ENCODE data around the gene METTL24.

Gene METTL24

DNA sequence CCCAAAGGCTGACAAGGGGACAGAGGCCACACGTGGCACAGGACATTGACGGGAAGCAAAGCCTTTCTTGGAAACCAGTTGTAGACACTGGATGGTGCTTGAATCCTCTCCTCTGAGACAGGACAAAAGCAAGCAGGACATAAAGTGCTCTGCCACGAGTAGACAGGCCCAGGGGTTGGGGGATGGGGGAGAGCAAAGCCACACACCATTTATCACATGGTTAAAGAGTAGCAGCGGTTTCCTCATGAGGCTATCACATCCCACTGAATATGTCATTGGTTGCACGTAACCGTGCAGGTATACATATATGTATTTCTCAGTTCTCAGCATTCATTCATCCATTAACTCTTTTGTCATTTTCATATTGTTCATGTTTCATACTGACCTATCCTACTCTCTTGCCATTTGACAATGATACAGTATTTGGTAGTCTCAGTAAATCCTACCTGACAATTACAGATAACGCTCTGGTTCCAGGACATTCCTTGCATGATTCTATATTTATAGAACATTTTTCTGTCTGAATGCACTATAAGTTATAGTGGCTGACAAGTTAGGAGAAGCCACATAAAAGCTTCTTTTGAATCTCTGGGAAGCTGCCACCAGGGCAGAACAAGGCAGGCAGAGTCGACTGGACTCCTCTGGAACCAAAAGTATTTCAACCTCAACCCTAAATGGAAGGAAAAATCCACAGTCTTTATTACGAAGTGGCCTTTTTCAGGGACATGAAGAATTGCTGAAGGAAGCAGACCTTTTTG lies 23.5 kb downstream of the METTL24 start:
- DNase-seq (ENCODE audit: low read depth), result no peak

DNA sequence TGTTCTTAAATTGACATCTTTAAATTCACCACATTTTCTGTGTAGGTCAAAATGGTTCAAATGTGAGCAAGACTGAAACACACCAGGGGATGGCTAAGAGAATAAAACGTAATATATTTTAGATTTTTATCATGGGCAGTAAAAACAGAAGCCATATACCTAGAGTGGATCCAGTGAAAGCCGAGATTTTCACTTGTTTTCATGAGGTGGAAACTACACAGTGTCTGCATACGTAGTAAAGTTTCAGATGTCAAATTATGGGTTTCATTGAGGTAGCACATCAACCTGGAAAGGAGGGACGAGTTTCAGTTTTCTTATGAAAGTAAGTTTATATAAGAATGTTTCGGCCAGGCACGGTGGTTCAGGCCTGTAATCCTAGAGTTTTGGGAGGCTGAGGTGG lies 25.9 kb downstream of the METTL24 start:
- no peak for DNase-seq (ENCODE audit: low read depth)

DNA sequence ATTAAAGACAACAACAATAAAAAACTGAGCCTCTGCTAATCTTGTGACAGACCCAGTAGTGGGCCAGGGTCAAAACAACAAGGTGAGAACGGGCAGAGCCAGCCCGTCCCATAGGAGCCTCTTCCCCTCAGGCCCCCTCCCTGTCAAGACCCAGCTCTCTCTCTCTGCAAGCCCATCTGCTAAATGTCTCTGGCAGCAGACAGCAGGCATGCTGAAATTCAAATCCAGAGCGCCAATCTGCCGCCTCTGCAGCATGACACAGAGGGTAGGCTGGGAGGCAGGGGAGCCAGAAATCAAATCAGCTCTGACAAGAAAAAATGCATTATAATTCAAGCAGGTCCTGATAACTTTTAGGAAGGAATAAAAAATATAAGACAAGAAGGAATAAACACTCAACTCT lies 26.3 kb downstream of the METTL24 start:
- DNase-seq (ENCODE audit: low read depth), result no peak

DNA sequence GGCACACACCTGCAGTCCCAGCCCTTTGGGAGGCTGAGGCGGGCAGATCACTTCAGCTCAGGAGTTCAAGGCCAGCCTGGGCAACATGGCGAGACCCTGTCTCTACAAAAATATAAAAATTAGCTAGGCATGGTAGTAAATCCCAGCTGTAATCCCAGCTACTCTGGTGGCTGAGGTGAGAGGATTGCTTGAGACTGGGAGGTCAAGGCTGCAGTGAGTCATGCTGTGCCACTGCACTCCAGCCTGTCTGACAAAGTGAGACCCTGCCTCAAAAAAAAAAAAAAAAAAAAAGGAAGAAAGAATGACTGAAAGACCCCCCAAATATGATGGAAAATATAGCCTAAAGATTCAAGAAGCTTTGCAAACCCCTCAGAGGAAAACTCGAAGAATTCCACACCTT lies 26.8 kb downstream of the METTL24 start:
- no peak for DNase-seq (ENCODE audit: low read depth)

DNA sequence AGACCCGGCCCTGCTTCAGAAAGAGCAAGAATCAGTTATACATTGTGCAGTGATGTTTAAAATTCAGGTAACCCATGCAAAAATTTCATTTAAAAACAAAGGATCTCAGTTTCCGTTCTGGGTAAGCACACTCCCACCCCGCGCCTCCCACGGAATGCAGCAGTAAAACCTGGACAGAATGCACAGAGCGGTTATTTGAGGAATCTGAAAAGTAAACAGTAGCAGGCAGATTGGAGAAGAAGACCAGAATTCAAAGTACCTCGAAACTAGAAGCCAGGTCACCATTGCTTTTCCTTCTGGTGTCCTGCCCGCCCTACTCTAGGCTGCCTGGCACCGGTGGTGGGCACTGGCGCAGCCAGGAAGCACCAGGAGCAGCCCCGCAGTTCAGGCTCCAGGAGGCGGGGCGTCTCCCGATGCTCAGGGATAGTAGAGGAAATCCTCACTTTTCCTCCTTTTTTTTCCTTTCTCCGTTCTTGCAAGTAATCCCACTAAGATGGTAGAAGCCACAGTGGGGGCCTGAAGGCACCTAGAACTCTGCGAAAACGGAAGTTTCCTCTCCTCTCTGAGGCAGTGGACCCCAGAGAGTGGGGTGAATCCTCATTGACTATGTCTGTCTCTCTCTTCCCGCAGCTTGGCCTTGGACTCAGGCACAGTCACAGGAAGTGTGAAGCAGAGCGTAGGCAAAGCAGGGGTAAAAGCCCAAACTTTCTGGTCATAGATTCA lies 28.3 kb downstream of the METTL24 start:
- DNase-seq (ENCODE audit: low read depth), result no peak

DNA sequence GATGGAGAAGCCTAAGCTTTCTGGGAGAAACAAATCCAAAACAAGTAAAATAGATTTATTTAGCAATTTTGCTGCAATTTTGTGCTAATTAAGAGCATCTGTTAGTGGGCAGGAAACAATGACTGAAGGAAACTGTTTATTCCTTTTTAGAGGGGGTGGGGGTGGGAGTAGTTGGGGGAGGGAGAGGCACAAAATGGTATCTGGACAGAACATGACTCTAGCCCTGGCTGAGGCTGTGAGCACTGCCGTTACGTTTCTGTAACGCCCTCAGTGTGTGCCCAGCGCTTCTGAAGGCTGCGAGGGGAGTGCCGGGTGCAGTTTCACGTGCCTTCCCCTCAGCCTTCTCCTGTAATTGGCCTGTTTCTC lies 28.8 kb downstream of the METTL24 start:
- DNase-seq (ENCODE audit: low read depth), result no peak

DNA sequence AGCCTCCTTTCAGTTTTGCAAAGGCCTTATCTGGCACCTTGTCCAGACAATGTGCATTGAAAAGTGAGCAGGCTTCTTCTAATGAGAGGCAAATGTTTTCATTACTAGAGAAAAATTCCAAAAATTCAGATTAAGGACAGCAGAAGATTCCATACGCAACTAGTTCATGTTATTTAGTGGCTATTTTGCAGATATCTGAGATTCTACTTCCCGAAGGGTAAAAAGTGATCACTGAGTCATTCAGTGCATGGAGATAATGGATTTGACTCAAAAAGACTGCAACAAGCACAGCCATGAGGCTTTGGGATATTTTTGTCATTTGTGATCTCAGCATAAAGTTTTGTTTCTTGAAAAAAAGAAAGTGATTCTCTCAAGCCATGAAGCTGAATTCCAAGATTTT lies 29.9 kb downstream of the METTL24 start:
- DNase-seq (ENCODE audit: low read depth), result no peak

DNA sequence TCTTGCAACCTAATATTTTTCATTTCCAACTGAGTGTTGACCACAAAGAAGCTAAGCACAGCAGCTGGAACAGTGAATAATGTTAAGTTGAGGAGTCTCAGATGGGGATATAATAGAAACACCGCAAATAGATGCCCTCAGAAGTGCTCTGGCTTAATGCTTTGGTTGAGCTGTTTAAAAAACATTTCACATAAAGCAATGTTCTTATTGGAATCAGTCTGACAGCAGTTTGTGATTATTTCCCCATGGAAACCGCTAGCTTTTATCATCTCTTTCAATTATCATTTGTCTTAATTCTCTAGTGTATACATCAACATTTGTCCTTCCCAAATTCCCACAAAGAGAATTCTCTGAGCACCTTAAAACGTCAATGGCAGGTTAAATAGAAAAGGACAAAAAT lies 30.8 kb downstream of the METTL24 start:
- DNase-seq (ENCODE audit: low read depth), result no peak

DNA sequence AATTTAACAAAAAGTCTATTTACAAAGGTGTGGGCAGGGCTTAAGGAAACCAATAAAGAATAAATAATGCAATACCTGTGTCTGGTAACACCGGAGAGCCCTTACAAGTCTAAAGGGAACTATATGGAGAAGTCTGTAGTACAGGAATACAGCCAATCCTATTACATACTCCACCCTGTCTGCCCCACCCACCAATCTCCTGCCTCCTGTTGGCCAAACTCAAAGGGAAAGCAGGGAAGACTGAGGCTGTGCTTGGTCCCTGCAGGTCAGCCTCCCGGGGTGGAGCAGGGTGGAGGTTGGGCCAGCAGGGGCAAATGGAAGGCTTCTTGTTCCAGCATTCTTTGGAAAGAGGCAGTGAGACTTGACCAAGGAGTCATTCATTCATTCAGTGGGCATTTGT lies 31.5 kb downstream of the METTL24 start:
- no peak for DNase-seq (ENCODE audit: low read depth)

DNA sequence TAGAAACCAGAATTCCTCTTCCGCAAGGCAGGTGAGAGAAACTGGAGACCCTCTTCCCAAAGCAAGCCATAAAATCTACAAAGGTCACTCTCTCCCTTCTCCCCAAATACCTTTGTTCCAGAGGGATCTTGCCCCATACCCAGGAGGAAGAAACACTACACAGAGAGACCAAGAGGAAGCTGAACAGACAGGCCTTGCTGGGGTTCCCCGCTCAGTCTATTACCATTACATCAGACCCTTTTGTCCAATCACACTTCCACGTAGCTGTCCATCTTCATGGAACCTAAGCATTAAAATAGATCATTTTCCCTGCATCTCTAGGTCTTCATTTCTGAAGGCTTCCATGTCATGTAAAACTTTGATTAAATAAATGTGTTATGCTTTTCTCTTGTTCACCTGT lies 32.1 kb downstream of the METTL24 start:
- no peak for DNase-seq (ENCODE audit: low read depth)

DNA sequence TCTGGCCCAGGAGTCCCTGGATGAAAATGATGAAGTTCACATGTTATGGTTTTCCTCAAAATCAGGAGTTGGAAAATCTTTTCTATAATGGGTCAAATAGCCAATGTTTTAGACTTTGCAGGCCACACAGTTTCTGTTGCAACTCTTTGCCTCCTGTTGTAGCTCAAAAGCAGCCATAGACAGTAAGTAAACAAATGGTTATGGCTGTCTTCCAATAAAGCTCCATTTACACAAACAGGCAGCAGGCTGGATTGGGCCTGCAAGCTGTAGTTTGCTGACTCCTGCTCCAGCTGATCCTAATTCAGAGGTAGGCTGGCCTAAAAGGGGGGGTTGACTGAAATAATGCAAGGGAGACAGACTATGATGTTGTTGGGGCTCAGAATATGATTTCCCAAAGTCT lies 33.0 kb downstream of the METTL24 start:
- DNase-seq (ENCODE audit: low read depth), result peak; percentile 38

DNA sequence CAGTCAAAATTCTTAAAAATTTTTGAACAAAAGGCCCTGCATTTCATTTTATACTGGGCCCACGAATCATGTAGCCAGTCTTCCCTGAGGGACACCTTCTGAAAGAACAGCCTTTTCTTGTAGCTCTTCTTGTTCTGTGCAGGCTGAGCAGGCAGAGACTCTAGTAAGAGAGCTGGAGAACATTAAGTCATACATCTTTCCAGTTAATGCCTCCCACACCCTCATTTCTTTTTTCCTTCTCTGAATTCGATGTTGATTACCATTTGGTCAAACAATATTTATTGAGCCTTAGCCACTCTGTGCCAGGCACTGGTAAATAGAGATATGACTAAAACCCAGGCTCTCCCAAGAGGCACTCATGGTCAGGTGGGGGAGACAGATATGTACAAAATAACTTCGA lies 33.6 kb downstream of the METTL24 start:
- DNase-seq (ENCODE audit: low read depth), result no peak

DNA sequence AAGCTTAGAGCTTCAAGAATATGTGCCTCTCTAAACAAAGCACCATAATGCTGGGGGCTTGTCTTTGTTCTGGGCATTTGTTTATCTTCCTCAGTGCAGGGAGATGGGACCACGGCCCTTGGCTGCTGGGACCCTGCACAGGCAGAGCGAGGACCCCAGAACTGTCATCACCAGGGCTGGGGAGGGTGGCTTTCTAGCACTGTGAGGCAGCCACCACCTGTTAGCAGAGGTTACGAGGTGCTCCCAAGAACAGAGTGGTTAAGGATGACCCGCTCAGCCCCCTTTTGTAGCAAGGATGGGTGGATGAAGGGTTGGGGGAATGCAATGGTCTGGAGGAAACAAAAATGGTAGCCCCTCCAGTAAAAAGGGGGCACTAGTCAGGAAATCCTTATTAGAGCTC lies 34.9 kb downstream of the METTL24 start:
- no peak for DNase-seq (ENCODE audit: low read depth)

DNA sequence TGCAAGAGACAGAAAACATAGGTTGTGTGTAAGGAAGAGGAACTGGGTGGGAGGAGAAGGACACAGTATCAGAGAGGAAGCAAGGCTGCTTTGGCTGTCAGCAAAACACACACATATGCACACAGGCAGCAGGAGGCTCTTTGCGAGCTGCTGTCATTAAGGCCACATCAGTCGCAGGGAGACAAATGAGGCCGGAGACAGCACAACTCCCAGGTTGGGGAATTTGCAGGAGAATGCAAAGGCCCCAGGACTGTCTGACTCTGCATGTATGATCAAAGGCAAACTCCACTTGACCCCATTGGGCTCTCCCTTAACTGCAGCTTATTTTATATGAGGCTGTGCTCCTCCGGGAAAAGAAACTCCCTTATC lies 35.3 kb downstream of the METTL24 start:
- DNase-seq (ENCODE audit: low read depth), result no peak

DNA sequence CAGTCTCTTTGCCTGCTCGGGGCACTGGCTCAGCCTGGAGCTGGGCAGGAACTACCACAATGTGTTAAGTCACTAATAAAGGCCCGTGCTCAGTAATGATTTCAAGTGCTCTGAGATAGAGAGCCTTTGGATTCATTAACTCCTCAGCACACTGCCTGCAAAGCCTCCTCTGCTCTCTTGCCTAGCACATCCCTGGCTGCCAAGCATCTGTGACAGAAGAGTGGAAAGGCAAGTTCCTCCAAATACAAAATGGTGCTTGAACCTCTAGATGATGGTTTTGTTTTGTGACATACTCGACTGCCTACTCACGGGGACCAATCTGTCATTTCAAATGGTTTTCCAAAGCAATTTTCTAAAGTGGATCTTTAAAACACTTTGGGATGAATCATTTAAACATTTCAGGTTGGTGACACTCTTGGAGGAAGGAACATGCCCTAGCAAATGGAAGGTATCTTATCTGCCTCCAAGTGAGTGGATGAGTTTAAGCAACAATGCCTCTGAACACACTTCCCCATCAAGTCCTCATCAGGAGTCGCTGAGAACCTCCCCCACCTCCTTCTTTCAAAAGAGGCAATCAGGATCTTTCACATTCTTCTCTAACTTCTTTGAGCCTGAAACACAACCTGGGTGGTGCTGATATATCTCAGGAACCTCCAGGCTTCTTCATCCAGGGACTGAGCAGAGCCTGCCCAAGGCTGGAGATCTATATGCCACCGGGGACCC lies 35.8 kb downstream of the METTL24 start:
- no peak for DNase-seq (ENCODE audit: low read depth)

DNA sequence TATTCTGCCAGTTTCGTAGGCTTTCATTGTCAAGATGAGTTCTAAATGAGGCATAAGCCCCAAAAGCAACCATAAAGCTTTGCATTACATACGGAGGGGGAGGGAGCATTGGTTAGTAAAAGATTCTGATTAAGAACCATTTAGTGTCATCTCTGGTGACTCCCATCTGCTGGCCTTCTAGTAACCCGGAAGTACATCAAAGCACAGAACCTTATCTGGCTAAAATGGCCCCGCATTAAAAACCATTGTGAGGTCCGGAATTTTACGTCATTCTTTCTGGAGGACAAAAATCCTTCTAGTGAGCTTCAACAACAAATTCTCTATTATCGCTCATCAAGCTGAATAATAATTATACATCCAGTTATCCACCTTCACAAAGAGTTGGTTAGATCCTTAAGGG lies 37.8 kb downstream of the METTL24 start:
- DNase-seq (ENCODE audit: low read depth), result no peak

DNA sequence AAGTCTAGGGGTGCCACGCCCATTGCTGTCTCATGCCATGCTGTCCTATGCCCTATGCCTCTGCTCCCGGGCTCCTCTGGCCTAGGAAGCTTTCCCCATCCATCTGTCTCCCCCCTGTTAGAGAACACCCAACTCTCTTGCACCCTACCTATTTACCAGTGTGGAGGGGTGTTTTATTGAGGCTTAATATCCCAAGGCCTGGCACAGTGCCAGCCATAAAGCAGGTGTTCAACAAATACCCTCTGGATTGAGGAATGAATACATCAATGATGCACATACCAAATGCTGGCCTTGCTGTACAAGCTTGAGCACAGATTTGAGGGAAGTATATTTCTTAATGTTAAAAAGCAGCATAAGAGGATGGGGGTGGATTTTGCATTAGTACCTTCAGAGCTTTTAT lies 38.3 kb downstream of the METTL24 start:
- no peak for DNase-seq (ENCODE audit: low read depth)

DNA sequence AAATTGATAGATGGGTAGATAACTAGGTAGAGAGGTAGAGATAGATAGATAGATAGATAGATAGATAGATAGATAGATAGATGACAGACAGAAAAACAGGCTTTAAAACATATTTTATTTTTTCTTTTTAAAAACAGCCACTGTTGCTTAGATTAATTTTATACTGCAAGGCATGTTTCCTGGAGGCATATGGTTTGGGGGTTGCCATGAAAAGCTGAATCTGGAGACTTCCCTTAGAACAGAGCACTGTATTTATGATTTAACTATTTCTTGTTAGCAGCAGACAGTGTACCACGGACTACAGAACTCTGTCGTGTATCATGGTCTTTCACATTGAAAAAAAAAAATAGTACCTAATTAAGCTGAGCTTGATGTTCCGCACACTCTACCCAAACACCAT lies 38.8 kb downstream of the METTL24 start:
- DNase-seq (ENCODE audit: low read depth), result no peak

DNA sequence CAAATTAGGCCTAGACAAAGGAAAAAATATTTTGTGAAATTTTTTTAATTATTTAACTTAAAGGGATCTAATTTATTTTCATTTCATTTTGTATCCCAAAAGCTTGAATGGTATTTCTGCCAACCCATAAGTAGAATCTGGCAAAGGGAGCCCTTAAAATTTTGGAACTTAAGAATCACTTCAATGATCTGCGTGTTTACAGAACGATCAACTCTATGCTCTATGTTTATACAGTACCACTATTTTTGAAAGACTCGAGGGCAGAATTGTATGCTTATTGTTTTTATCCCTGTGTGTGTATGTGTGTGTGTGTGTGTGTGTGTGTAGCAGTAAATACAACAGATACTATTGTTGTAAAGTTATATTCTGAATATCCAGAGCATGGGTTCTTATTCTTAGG lies 39.2 kb downstream of the METTL24 start:
- no peak for DNase-seq (ENCODE audit: low read depth)

DNA sequence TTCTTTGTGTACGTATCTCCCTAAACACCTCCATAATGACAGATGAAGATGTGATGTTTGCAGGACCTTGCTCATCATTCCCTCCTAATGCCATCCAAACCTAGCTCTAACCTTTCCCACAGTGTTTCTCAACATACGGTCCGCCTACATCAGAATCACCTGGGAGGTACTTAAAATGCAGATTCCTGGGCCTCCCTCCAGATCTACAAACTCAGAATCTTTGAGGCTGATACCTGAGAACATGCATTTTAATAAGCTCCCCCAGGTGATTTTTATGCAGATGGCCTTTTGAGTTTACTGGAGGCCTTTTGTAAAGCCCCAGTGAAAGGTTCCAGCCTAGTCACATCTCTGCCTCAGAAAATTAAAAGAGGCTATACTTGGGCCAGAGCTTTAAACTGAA lies 40.5 kb downstream of the METTL24 start:
- no peak for DNase-seq (ENCODE audit: low read depth)

DNA sequence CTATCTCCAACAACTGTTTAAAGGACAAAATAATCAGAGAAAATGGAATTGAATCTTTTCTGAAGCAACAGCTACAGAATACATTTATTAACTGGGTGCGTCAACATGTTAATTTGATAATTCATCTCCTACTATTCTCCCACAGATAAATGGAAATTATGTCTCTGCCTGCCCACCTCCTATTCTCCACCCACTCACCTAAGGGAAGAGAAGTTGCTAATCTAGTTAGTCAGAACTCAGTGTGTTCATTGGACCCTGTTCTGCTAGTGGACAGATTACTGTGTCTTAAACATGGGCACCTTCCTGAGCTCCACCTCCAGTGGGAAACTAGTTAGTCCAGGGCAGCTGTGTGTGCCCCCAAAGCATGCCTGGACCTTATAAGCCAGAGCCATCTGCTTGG lies 41.0 kb downstream of the METTL24 start:
- DNase-seq (ENCODE audit: low read depth), result no peak

DNA sequence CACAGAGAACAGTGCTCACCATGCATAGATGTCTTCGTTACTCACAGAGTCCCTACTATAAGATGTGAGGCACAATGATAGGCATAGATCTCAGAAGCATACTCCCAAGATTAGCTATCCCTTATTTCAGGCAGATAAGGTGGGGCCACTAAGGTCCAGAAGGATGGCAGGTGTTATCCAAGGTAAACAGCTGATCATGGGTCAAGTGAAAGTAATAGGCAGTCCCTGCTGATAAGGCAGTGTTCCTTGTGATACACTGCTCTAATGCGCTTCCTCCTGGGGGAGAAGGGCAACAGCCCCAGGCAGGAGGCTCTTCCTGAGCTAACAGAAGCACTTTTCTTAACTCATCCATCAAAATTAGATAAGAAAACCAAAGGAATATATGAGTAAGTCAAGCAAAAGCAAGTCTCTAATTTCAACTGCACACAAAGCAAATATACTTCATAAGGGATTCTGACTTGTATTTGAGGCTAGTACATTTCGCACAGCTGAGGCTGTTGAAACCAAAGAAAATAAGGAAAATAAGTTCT lies 42.2 kb downstream of the METTL24 start:
- no peak for DNase-seq (ENCODE audit: low read depth)

DNA sequence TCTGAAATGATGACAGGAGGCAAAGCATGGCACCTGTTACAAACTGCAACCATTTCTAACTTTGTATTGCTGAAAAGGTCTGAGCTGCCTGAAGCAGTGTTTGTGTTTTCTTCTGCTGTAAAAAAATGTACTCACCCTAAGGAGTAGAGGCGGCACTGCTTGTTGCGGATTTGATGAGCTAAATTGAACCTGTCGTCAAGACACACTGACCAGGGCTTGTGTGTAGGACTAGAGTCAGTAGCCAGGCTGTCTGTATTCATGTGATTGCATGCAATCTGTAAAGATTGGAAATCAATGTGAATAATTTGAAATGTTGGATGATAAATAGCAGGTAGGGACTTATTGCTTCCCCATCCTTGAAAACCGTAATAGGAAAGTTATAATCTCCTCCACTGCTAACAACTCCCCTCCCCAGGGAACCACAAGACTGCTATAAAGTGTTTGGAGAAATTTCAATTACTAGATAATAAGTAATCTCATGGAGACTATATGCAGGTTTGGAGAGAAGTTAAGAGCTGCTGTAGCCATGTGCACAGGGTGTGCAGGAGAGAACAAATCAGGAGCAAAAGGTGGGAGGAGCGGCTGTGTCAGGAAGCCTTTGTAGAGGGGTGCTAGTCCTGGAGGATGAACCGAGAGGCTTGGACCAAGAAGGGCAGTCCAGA lies 42.8 kb downstream of the METTL24 start:
- no peak for DNase-seq (ENCODE audit: low read depth)

All from fibroblast of the conjunctiva (primary cell).